IPS-18a (cell line): ENCODE measurements around the gene PKP1.

ENCODE experiments used
- H3K27ac ChIP-seq: one replicate; pipeline ENCODE4 v1.5.1; 2013; ENCODE audit warnings: low read length
- H3K27me3 ChIP-seq: one replicate; pipeline ENCODE4 v1.6.1; 2013; ENCODE audit warnings: mild to moderate bottlenecking, low read length; ENCODE audit not compliant: control insufficient read depth, insufficient read depth
- H3K36me3 ChIP-seq: one replicate; pipeline ENCODE4 v1.6.1; 2013; ENCODE audit warnings: low read depth, low read length; ENCODE audit not compliant: control insufficient read depth
- H3K4me1 ChIP-seq: one replicate; pipeline ENCODE4 v1.6.1; 2013; ENCODE audit warnings: low read depth, low read length; ENCODE audit not compliant: control insufficient read depth
- H3K4me3 ChIP-seq: one replicate; pipeline ENCODE4 v1.5.1; 2013; ENCODE audit warnings: low read length
- H3K9ac ChIP-seq: one replicate; pipeline ENCODE4 v1.6.1; 2013; ENCODE audit warnings: mild to moderate bottlenecking, low read length, moderate library complexity
- H3K9me3 ChIP-seq: one replicate; pipeline ENCODE4 v1.6.1; 2013; ENCODE audit warnings: low read depth, low read length; ENCODE audit not compliant: control insufficient read depth

PKP1 gene

GRCh38 chr1:201326710-201327109 lies 43.4 kb downstream of the PKP1 start:
- Histone ChIP-seq H3K9ac (no peak overlapping the region), H3K27ac (no peak overlapping the region), H3K36me3 (no peaks in the 10 kb centered on the region), H3K4me3 (no peak overlapping the region), H3K27me3 (no peaks in the 10 kb centered on the region), H3K9me3 (no peaks in the 10 kb centered on the region), H3K4me1 (no peaks in the 10 kb centered on the region)

- Histone ChIP-seq H3K27me3 (no peaks in the 10 kb centered on the region), H3K4me1 (no peaks in the 10 kb centered on the region), H3K9me3 (no peaks in the 10 kb centered on the region), H3K36me3 (no peaks in the 10 kb centered on the region), H3K27ac (no peak overlapping the region), H3K4me3 (no peak overlapping the region), H3K9ac (no peak overlapping the region)
These were observed 44.5 kb downstream of the PKP1 start for GRCh38 chr1:201327687-201328240.

- H3K27ac ChIP-seq: no peak overlapping the region
- H3K4me3 ChIP-seq: no peak overlapping the region
- no peak overlapping the region for H3K9ac ChIP-seq
- H3K9me3 ChIP-seq: no peaks in the 10 kb centered on the region
- H3K27me3 ChIP-seq: no peaks in the 10 kb centered on the region
- H3K36me3 ChIP-seq: no peaks in the 10 kb centered on the region
- H3K4me1 ChIP-seq: no peaks in the 10 kb centered on the region
These were observed 45.3 kb downstream of the PKP1 start for GRCh38 chr1:201328576-201328975.

- Histone ChIP-seq H3K27ac (no peak overlapping the region), H3K4me1 (no peaks in the 10 kb centered on the region), H3K4me3 (no peak overlapping the region), H3K9ac (no peak overlapping the region), H3K27me3 (no peaks in the 10 kb centered on the region), H3K9me3 (no peaks in the 10 kb centered on the region), H3K36me3 (no peaks in the 10 kb centered on the region)
These were observed 46.0 kb downstream of the PKP1 start for GRCh38 chr1:201329286-201329685.

GRCh38 chr1:201329801-201330200 lies 46.5 kb downstream of the PKP1 start:
- no peak overlapping the region for H3K9ac ChIP-seq
- H3K36me3 ChIP-seq: no peaks in the 10 kb centered on the region
- no peak overlapping the region for H3K4me3 ChIP-seq
- no peak overlapping the region for H3K27ac ChIP-seq
- H3K4me1 ChIP-seq: no peaks in the 10 kb centered on the region
- H3K9me3 ChIP-seq: no peaks in the 10 kb centered on the region
- no peaks in the 10 kb centered on the region for H3K27me3 ChIP-seq

- H3K9ac ChIP-seq: no peak overlapping the region
- H3K36me3 ChIP-seq: no peaks in the 10 kb centered on the region
- H3K4me1 ChIP-seq: no peaks in the 10 kb centered on the region
- H3K27me3 ChIP-seq: no peaks in the 10 kb centered on the region
- H3K27ac ChIP-seq: no peak overlapping the region
- H3K9me3 ChIP-seq: no peaks in the 10 kb centered on the region
- H3K4me3 ChIP-seq: no peak overlapping the region
These were observed 47.2 kb downstream of the PKP1 start for GRCh38 chr1:201330541-201330940.

- Histone ChIP-seq H3K36me3 (no peaks in the 10 kb centered on the region), H3K9me3 (no peaks in the 10 kb centered on the region), H3K9ac (no peak overlapping the region), H3K27me3 (no peaks in the 10 kb centered on the region), H3K27ac (no peak overlapping the region), H3K4me1 (no peaks in the 10 kb centered on the region), H3K4me3 (no peak overlapping the region)
These were observed 47.9 kb downstream of the PKP1 start for GRCh38 chr1:201331166-201331565.

- no peaks in the 10 kb centered on the region for H3K27me3 ChIP-seq
- H3K4me1 ChIP-seq: no peaks in the 10 kb centered on the region
- H3K4me3 ChIP-seq: no peak overlapping the region
- H3K27ac ChIP-seq: no peak overlapping the region
- no peaks in the 10 kb centered on the region for H3K9me3 ChIP-seq
- H3K9ac ChIP-seq: no peak overlapping the region
- no peaks in the 10 kb centered on the region for H3K36me3 ChIP-seq
These were observed 48.7 kb downstream of the PKP1 start for GRCh38 chr1:201332021-201332420.

GRCh38 chr1:201332616-201333335 lies 49.5 kb downstream of the PKP1 start:
- H3K4me3 ChIP-seq: no peak overlapping the region
- no peak overlapping the region for H3K27ac ChIP-seq
- H3K27me3 ChIP-seq: no peaks in the 10 kb centered on the region
- H3K36me3 ChIP-seq: no peaks in the 10 kb centered on the region
- H3K4me1 ChIP-seq: no peaks in the 10 kb centered on the region
- H3K9me3 ChIP-seq: no peaks in the 10 kb centered on the region
- no peak overlapping the region for H3K9ac ChIP-seq

- H3K4me3 ChIP-seq: no peak overlapping the region
- no peak overlapping the region for H3K27ac ChIP-seq
- no peaks in the 10 kb centered on the region for H3K36me3 ChIP-seq
- H3K9ac ChIP-seq: no peak overlapping the region
- no peaks in the 10 kb centered on the region for H3K9me3 ChIP-seq
- no peaks in the 10 kb centered on the region for H3K4me1 ChIP-seq
- no peaks in the 10 kb centered on the region for H3K27me3 ChIP-seq
These were observed 51.2 kb downstream of the PKP1 start for GRCh38 chr1:201334325-201335173.

- H3K27me3 ChIP-seq: no peaks in the 10 kb centered on the region
- no peaks in the 10 kb centered on the region for H3K4me1 ChIP-seq
- H3K9ac ChIP-seq: no peak overlapping the region
These were observed 52.0 kb downstream of the PKP1 start for GRCh38 chr1:201335174-201335870.

More at GRCh38 chr1:201335174-201335870, 52.0 kb downstream of the PKP1 start:
- Histone ChIP-seq H3K4me3 (no peak overlapping the region), H3K9me3 (no peaks in the 10 kb centered on the region), H3K27ac (no peak overlapping the region), H3K36me3 (no peaks in the 10 kb centered on the region)
